HepG2 (cell line): ENCODE data around the gene ASL. TPM values are rescaled to one million over a fixed set of nuclear protein-coding genes. Genes with fewer than 3 reads are reported as not detected.
A peak's percentile ranks its signal among the peaks of the same experiment; 100 is the strongest.

Experiments
- ATAC-seq: fragments of 200-7000 bp; cut with Tn5 transposase; 3 replicates; pipeline ENCODE4 v1.9.1; 2020; ENCODE audit warnings: mild to moderate bottlenecking, moderate library complexity
- BruUV-seq: library from RNA; stranded (reverse); fragments of 400-500 nt; replicated peaks from 2 replicates; lab custom pipeline; 2021; lab: Mats Ljungman, UMichigan
- CTCF ChIA-PET: fragments of 300-600 bp; formaldehyde crosslinking; extraction: SDS; loops from one replicate; lab custom pipeline; 2021; ENCODE audit warnings: low total read pairs, inconsistent platforms, low intra/inter-chr PET ratio; lab: Yijun Ruan, JAX
- POLR2A ChIA-PET: fragments of 350-600 bp; sonication (Branson Sonifier 250); formaldehyde crosslinking; loops from one replicate; lab custom pipeline; 2020; ENCODE audit warnings: antibody characterized with exemption, inconsistent platforms; lab: Yijun Ruan, JAX
- DNase-seq: peaks from one replicate; pipeline ENCODE4 v3.0.0-alpha.2; 2015; ENCODE audit warnings: low spot score
- FAIRE-seq: peaks from 3 replicates; lab custom pipeline; 2011; peaks lifted over from hg19 to GRCh38; lab: Jason Lieb, UNC
- H2AFZ ChIP-seq: one replicate; pipeline ENCODE4 v1.6.1; 2011; ENCODE audit warnings: low read length, inconsistent platforms
- H3K27ac ChIP-seq: fragments of 300-600 bp; 3 replicates; pipeline ENCODE4 v1.8.0; 2011; ENCODE audit warnings: mixed run types, mild to moderate bottlenecking, mixed read lengths, low read length, inconsistent platforms; ENCODE audit not compliant: insufficient read depth; ENCODE audit errors: extremely low read length
- H3K27me3 ChIP-seq, 2 experiments: fragments of 200-600 bp in 1 of 2; 2 replicates in 1 of 2; 3 replicates in 1 of 2; pipeline versions ENCODE4 v1.6.0 to v1.8.0; 2011; ENCODE audit warnings: low read length in 2 of 2, mild to moderate bottlenecking in 2 of 2, moderate library complexity in 2 of 2, inconsistent platforms in 1 of 2; ENCODE audit not compliant: insufficient read depth in 2 of 2, control insufficient read depth in 1 of 2
- H3K36me3 ChIP-seq, 2 experiments: fragments of 200-600 bp in 1 of 2; replicated peaks in 1 of 2; 2 replicates in 1 of 2; 3 replicates in 1 of 2; pipeline versions ENCODE4 v1.5.1 to v1.8.0; 2011; ENCODE audit warnings: low read length in 2 of 2, inconsistent platforms in 1 of 2; ENCODE audit not compliant: insufficient read depth in 2 of 2, control insufficient read depth in 1 of 2
- H3K4me1 ChIP-seq: 2 replicates; pipeline ENCODE4 v1.5.1; 2012; ENCODE audit warnings: low read length, inconsistent platforms; ENCODE audit not compliant: insufficient read depth
- H3K4me2 ChIP-seq: 2 replicates; pipeline ENCODE4 v1.6.0; 2011; ENCODE audit warnings: low read depth, low read length, inconsistent platforms
- H3K4me3 ChIP-seq, 3 experiments: fragments of 200-600 bp in 1 of 3; sonication (generic), shearing (Covaris generic) in 1 of 3; replicated peaks in 1 of 3; 2 replicates each; pipeline ENCODE4 v1.5.1; 2011 to 2016; ENCODE audit warnings: low read length in 3 of 3, inconsistent platforms in 2 of 3, low read depth in 2 of 3, mild to moderate bottlenecking in 2 of 3, control low read depth in 1 of 3, mixed read lengths in 1 of 3; ENCODE audit not compliant: insufficient read depth in 1 of 3
- H3K79me2 ChIP-seq: one replicate; pipeline ENCODE4 v1.6.1; 2011; ENCODE audit warnings: low read length, inconsistent platforms; ENCODE audit not compliant: insufficient read depth
- H3K9ac ChIP-seq: 2 replicates; pipeline ENCODE4 v1.6.0; 2011; ENCODE audit warnings: mild to moderate bottlenecking, low read depth, low read length, inconsistent platforms; ENCODE audit not compliant: insufficient read depth
- H3K9me3 ChIP-seq: 2 replicates; pipeline ENCODE4 v1.5.1; 2012; ENCODE audit warnings: mild to moderate bottlenecking, low read length
- H4K20me1 ChIP-seq: 2 replicates; pipeline ENCODE4 v1.6.0; 2011; ENCODE audit warnings: inconsistent platforms, mild to moderate bottlenecking, low read length, moderate library complexity; ENCODE audit not compliant: insufficient read depth
- ATF7 ChIP-seq, 2 experiments: fragments of 450-650 bp in 1 of 2; sonication (generic) in 1 of 2; formaldehyde crosslinking in 1 of 2; IDR thresholded peaks; 2 replicates each; pipeline versions ENCODE4 v1.4.0 to v1.6.1; 2016 to 2020; ENCODE audit warnings: antibody characterized with exemption in 1 of 2, mild to moderate bottlenecking in 1 of 2, missing genetic modification reagents in 1 of 2
- E2F2 ChIP-seq: sonication (generic); formaldehyde crosslinking; IDR thresholded peaks from 2 replicates; pipeline ENCODE4 v1.4.0; 2020; ENCODE audit warnings: missing genetic modification reagents, borderline replicate concordance
- ELK4 ChIP-seq: sonication (generic); formaldehyde crosslinking; IDR thresholded peaks from 2 replicates; pipeline ENCODE4 v1.9.0; 2021; ENCODE audit warnings: missing genetic modification reagents, borderline replicate concordance
- HIC2 ChIP-seq: sonication (generic); formaldehyde crosslinking; IDR thresholded peaks from 2 replicates; pipeline ENCODE4 v1.9.0; 2022; ENCODE audit warnings: low read depth, missing genetic modification reagents
- HNF1B ChIP-seq: sonication (generic); formaldehyde crosslinking; IDR thresholded peaks from 2 replicates; pipeline ENCODE4 v1.5.1; 2020; ENCODE audit warnings: mild to moderate bottlenecking, moderate library complexity, missing genetic modification reagents
- MAFF ChIP-seq: IDR thresholded peaks from 2 replicates; pipeline ENCODE4 v1.6.1; 2011; ENCODE audit warnings: low read depth, low read length, improper control_type of control experiment
- NFE2L2 ChIP-seq: fragments of 150-350 bp; IDR thresholded peaks from 2 replicates; pipeline ENCODE4 v1.6.1; 2014; ENCODE audit warnings: low read length
- PPARG ChIP-seq: conservative IDR thresholded peaks from 2 replicates; pipeline ENCODE4 v1.6.1; 2016; ENCODE audit warnings: missing biosample characterization, missing genetic modification reagents
- RARA ChIP-seq: IDR thresholded peaks from 2 replicates; pipeline ENCODE4 v1.6.1; 2016; ENCODE audit warnings: missing genetic modification reagents, missing compliant biosample characterization
- RFX1 ChIP-seq: fragments of 450-650 bp; IDR thresholded peaks from 2 replicates; pipeline ENCODE4 v1.6.1; 2017
- THRA ChIP-seq: sonication (generic); formaldehyde crosslinking; IDR thresholded peaks from 2 replicates; pipeline ENCODE4 v1.4.0; 2020; ENCODE audit warnings: missing genetic modification reagents, borderline replicate concordance
- ZBTB34 ChIP-seq: sonication (generic); formaldehyde crosslinking; IDR thresholded peaks from 2 replicates; pipeline ENCODE4 v1.8.0; 2022; ENCODE audit warnings: mild to moderate bottlenecking, missing genetic modification reagents
- ZNF274 ChIP-seq: sonication (generic); formaldehyde crosslinking; IDR thresholded peaks from 2 replicates; pipeline ENCODE4 v1.5.1; 2020; ENCODE audit warnings: mild to moderate bottlenecking, missing genetic modification reagents
- ZNF7 ChIP-seq: IDR thresholded peaks from 2 replicates; pipeline ENCODE4 v1.6.1; 2016; ENCODE audit warnings: missing biosample characterization, missing genetic modification reagents
- WGBS: methylation state at CpG from one replicate; pipeline ENCODE4 v1.1.6; 2017; ENCODE audit warnings: low lambda C conversion rate; 5-methylcytosine and 5-hydroxymethylcytosine counted together
- in situ Hi-C: cut with HindIII; loops from 2 replicates; pipeline ENCODE4 v1.10.0; 2017; ENCODE audit warnings: low pct_unique_long_range_greater_than_20kb; ENCODE audit not compliant: extremely low pct_ligation_motif_present
- intact Hi-C: fragments of 100-400 bp; cut with micrococcal nuclease; formaldehyde crosslinking; loops from one replicate; pipeline ENCODE4 v1.10.0; 2022; ENCODE audit not compliant: unreplicated experiment
- polyA plus RNA-seq, 8 experiments: library from polyadenylated mRNA; depleted of rRNA in 3 of 8; stranded (reverse) in 7 of 8; unstranded in 1 of 8; fragments of >200 nt; fragmentation: Illumina TruSeq in 4 of 8; extraction: Trizol in 4 of 8; gene quantifications; 2 replicates each; pipeline versions ENCODE4 v1.2.1 to v1.2.3, GENCODE V29; 2011 to 2016; ENCODE audit warnings: low read depth in 4 of 8, missing spikeins in 1 of 8, mixed read lengths in 1 of 8; ENCODE audit not compliant: insufficient read depth in 1 of 8
- total RNA-seq, 5 experiments: library from RNA; depleted of rRNA; stranded (reverse); fragments of >200 nt; fragmentation: Illumina TruSeq; extraction: Trizol; gene quantifications; 2 replicates each; pipeline ENCODE4 v1.2.3, GENCODE V29; 2016; ENCODE audit warnings: low read depth in 1 of 5

The ASL gene
- total and polyA plus RNA-seq, 2 of the 13 experiments (the other 11 are each of a cell fraction or from before 2014, with no cell fraction given): 71.4 to 96.5 TPM

- TF ChIP-seq RFX1 (no peak), ATF7 (IDR thresholded peaks at IDR 0.05) (no peak), ATF7 (CRISPR knock-in tag; IDR thresholded peaks at IDR 0.05) (no peak), THRA (CRISPR knock-in tag) (peak; percentile 44; the same call in 1 of the 2 replicates), RARA (CRISPR knock-in tag) (peak; percentile 68)
Measured at GRCh38 chr7:66052447-66052846, 23.2 kb upstream of the ASL start (continued).

- DNase-seq: no peak
- no peak for TF ChIP-seq ZBTB34 (CRISPR knock-in tag)
- no peak for TF ChIP-seq ZNF7 (CRISPR knock-in tag)
- TF ChIP-seq PPARG: no peak
- no peak for TF ChIP-seq HNF1B (CRISPR knock-in tag)
- no peak for TF ChIP-seq NFE2L2
- TF ChIP-seq ELK4 (CRISPR knock-in tag): no peak
- TF ChIP-seq MAFF: no peak
- TF ChIP-seq HIC2 (CRISPR knock-in tag): no peak
- TF ChIP-seq ZNF274 (CRISPR knock-in tag): no peak
- no peak for TF ChIP-seq E2F2 (CRISPR knock-in tag)
- 45% methylated on average over 6 of the region's 6 CpGs for WGBS
- no peaks in the 10 kb centered on the region for H3K36me3 ChIP-seq
- no peak for FAIRE-seq
- no peaks in the 10 kb centered on the region for H3K9me3 ChIP-seq
- no peak overlapping the region for H3K9ac ChIP-seq
- no peaks in the 10 kb centered on the region for H3K27me3 ChIP-seq
- intact Hi-C loops (no loop called here), in situ Hi-C loops (no loop called here)
- H3K4me3 ChIP-seq: no peak overlapping the region
- H3K79me2 ChIP-seq: no peaks in the 10 kb centered on the region
- H3K27ac ChIP-seq: no peak overlapping the region
- BruUV-seq: no TSS peak
- no peak overlapping the region for H2AFZ ChIP-seq
- no peak overlapping the region for H3K4me2 ChIP-seq
- ChIA-PET CTCF (no interaction called here), POLR2A (interaction anchor here (2.0 kb wide), 1 partner anchor 22 kb away, joined by 6 read pairs; the partner anchor contains the start of gene ASL)
- H4K20me1 ChIP-seq: no peaks in the 10 kb centered on the region
- ATAC-seq: no peak
- peaks cover 44% of the 10 kb centered on the region for H3K4me1 ChIP-seq
Measured at GRCh38 chr7:66054063-66054462, 21.6 kb upstream of the ASL start.
